Measurements from ENCODE around the gene TCAP. TPM values are rescaled to one million over a fixed set of nuclear protein-coding genes. Genes with fewer than 3 reads are reported as not detected.

Gene TCAP
- total RNA-seq, 1 experiment from 2014 or later, result 2.1 TPM

DNA sequence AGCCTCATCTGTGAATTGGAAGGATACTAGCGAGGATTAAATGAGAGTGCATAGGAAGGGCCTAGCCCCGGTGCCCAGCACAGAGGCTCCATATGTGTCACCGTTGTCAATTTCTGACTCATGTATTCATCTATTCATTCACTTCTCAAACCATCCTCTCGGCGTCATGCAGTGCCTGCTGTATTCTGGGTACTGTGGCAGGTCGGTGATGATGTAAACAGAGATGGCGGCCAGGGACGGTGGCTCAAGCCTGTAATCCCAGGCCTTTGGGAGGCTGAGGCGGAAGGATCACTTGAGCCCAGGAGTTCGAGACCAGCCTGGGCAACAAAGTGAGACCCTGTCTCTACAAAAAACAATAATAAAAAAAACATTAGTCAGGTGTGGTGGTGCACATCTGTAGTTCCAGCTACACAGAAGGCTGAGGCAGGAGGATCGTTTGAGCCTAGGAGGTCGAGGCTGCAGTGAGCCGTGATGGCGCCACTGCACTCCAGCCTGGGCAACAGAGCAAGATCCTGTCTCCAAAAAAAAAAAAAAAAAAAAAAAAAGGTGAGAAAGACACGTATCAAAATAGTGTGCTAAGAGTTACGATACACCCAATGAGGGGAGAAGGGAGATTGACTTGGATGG, 42.7 kb upstream of the TCAP start:
- H3K14ac ChIP-seq (ENCODE audit: insufficient read depth, low read length), result no peak overlapping the region
- no peak overlapping the region for H3K56ac ChIP-seq (ENCODE audit: insufficient read length, low read depth, low read length)
- no peak overlapping the region for H3K18ac ChIP-seq (ENCODE audit: insufficient read length, low read depth, low read length)
- H3K9ac ChIP-seq (ENCODE audit: extremely low read depth, insufficient read length, low read length), result no peak overlapping the region
- Mint-ChIP-seq H3K4me1 (peaks cover 33 to 43% of the 10 kb centered on the region in 2 experiments), H3K27me3 (ENCODE audit: low read depth) (peaks cover 92% of the 10 kb centered on the region), H3K27ac (no peak overlapping the region; a peak in 1 of 7 replicates), H3K4me3 (peak overlapping the region in 1 of 2 experiments; percentile 48; a peak in 1 of 5 replicates), H3K36me3 (ENCODE audit: insufficient read depth in 1 of 3, low read depth in 3 of 3) (no peaks in the 10 kb centered on the region; a peak in 1 of 7 replicates), H3K9me3 (no peaks in the 10 kb centered on the region; a peak in 1 of 5 replicates)
- no peak overlapping the region for H2AFZ ChIP-seq (ENCODE audit: low read length)
- H4K20me1 ChIP-seq (ENCODE audit: control insufficient read depth, insufficient read depth, insufficient read length), result no peaks in the 10 kb centered on the region
- peaks cover 12% of the 10 kb centered on the region; the same call in 1 of the 2 replicates for H3K27me3 ChIP-seq (ENCODE audit: insufficient read depth, low read length)
- no peaks in the 10 kb centered on the region for H3K79me1 ChIP-seq (ENCODE audit: insufficient read depth, low read depth, low read length, poor library complexity, severe bottlenecking)
- TF ChIP-seq, protein P1, sequence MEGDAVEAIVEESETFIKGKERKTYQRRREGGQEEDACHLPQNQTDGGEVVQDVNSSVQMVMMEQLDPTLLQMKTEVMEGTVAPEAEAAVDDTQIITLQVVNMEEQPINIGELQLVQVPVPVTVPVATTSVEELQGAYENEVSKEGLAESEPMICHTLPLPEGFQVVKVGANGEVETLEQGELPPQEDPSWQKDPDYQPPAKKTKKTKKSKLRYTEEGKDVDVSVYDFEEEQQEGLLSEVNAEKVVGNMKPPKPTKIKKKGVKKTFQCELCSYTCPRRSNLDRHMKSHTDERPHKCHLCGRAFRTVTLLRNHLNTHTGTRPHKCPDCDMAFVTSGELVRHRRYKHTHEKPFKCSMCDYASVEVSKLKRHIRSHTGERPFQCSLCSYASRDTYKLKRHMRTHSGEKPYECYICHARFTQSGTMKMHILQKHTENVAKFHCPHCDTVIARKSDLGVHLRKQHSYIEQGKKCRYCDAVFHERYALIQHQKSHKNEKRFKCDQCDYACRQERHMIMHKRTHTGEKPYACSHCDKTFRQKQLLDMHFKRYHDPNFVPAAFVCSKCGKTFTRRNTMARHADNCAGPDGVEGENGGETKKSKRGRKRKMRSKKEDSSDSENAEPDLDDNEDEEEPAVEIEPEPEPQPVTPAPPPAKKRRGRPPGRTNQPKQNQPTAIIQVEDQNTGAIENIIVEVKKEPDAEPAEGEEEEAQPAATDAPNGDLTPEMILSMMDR (conservative IDR thresholded peaks at IDR 0.05), result no peak
- H2BK20ac ChIP-seq (ENCODE audit: low read depth, low read length, poor library complexity, severe bottlenecking), result no peak overlapping the region
- H3K79me2 ChIP-seq (ENCODE audit: insufficient read depth, low read length), result no peaks in the 10 kb centered on the region
- H2BK120ac ChIP-seq (ENCODE audit: low read depth, low read length, poor library complexity, severe bottlenecking), result no peak overlapping the region
- no peak overlapping the region for H2BK5ac ChIP-seq (ENCODE audit: insufficient read length, low read length)
- no peak overlapping the region for H4K5ac ChIP-seq (ENCODE audit: insufficient read length, low read depth, low read length)
- no peak overlapping the region for H2AK5ac ChIP-seq (ENCODE audit: insufficient read length, low read length)
- H3K4ac ChIP-seq (ENCODE audit: low read depth, low read length), result no peak overlapping the region
- no peaks in the 10 kb centered on the region for H3K9me3 ChIP-seq (ENCODE audit: control insufficient read depth, low read depth, low read length)
- no peaks in the 10 kb centered on the region for H3K4me1 ChIP-seq (ENCODE audit: insufficient read depth, low read length)
- H4K8ac ChIP-seq (replicated peaks; ENCODE audit: insufficient read length, low read depth, low read length), result no peak overlapping the region
- H4K91ac ChIP-seq (ENCODE audit: insufficient read length, low read depth, low read length), result no peak overlapping the region
- peak; percentile 35 for DNase-seq
- H3K27ac ChIP-seq (ENCODE audit: insufficient read length, low read depth, low read length), result no peak overlapping the region
- WGBS (ENCODE audit: extremely low coverage, insufficient read length, low lambda C conversion rate), result no CpG with 5 or more reads among the region's 16 CpGs
- H3K23ac ChIP-seq (ENCODE audit: insufficient read length, low read depth, low read length), result no peak overlapping the region
- H2BK15ac ChIP-seq (ENCODE audit: low read depth, low read length), result no peak overlapping the region
- no peak overlapping the region for H3T11ph ChIP-seq (ENCODE audit: low read length)
- peaks cover 11% of the 10 kb centered on the region for H3K23me2 ChIP-seq (ENCODE audit: insufficient read length, low read depth, low read length, poor library complexity, severe bottlenecking)
- no peak overlapping the region for H3K4me2 ChIP-seq (ENCODE audit: insufficient read depth, insufficient read length, low read length)
- H2BK12ac ChIP-seq (ENCODE audit: insufficient read length, low read depth, low read length), result no peak overlapping the region
